Muscle of leg (tissue), 9 donors: ENCODE data around the gene IFNA7. TPM values are rescaled to one million over a fixed set of nuclear protein-coding genes. Genes with fewer than 3 reads are reported as not detected.

Experiments
- polyA plus RNA-seq, 8 donors: library from polyadenylated mRNA; unstranded; fragments of 120-200 nt; gene quantifications; one replicate each; pipeline versions ENCODE4 v1.2.1 to v1.2.3, GENCODE V29; 2013; ENCODE audit warnings: inconsistent platforms in 1 of 8, low replicate concordance in 1 of 8; ENCODE audit not compliant: insufficient read length in 8 of 8, insufficient read depth in 1 of 8
- total RNA-seq: library from RNA; stranded (reverse); fragments of 120-200 nt; gene quantifications from one replicate; pipeline ENCODE4 v1.2.4, GENCODE V29; 2013

The IFNA7 gene
- total and polyA plus RNA-seq, 9 donors = not detected

Other genes starting within 250 kb of the IFNA7 start
- 1.3 TPM for gene HACD4, start 170.6 kb downstream of the IFNA7 start, total RNA-seq
- gene HACD4, start 170.6 kb downstream of the IFNA7 start, polyA plus RNA-seq = 1 to 10 TPM; 1.2 to 2.4 (median 1.3) TPM
- not detected for gene IFNB1, start 124.3 kb downstream of the IFNA7 start, total RNA-seq
- not detected for gene IFNB1, start 124.3 kb downstream of the IFNA7 start, polyA plus RNA-seq
- not detected for gene IFNW1, start 60.4 kb downstream of the IFNA7 start, total RNA-seq
- not detected for gene IFNW1, start 60.4 kb downstream of the IFNA7 start, polyA plus RNA-seq
- gene IFNA21, start 35.5 kb downstream of the IFNA7 start, total RNA-seq = not detected
- gene IFNA21, start 35.5 kb downstream of the IFNA7 start, polyA plus RNA-seq = not detected
- gene IFNA4, start 14.6 kb downstream of the IFNA7 start, total RNA-seq = not detected
- not detected for gene IFNA4, start 14.6 kb downstream of the IFNA7 start, polyA plus RNA-seq
- not detected for gene IFNA10, start 4.9 kb upstream of the IFNA7 start, total RNA-seq
- gene IFNA10, start 4.9 kb upstream of the IFNA7 start, polyA plus RNA-seq = not detected
- gene IFNA16, start 15.1 kb upstream of the IFNA7 start, total RNA-seq = not detected
- not detected for gene IFNA16, start 15.1 kb upstream of the IFNA7 start, polyA plus RNA-seq
- gene IFNA17, start 26.0 kb upstream of the IFNA7 start, total RNA-seq = not detected
- not detected for gene IFNA17, start 26.0 kb upstream of the IFNA7 start, polyA plus RNA-seq
- not detected for gene IFNA14, start 37.8 kb upstream of the IFNA7 start, total RNA-seq
- gene IFNA14, start 37.8 kb upstream of the IFNA7 start, polyA plus RNA-seq = not detected
- gene IFNA5, start 103.1 kb upstream of the IFNA7 start, total RNA-seq = not detected
- not detected for gene IFNA5, start 103.1 kb upstream of the IFNA7 start, polyA plus RNA-seq
- 22.5 TPM for gene KLHL9, start 133.2 kb upstream of the IFNA7 start, total RNA-seq
- 10 to 100 TPM; 16.8 to 31.6 (median 21.5) TPM for gene KLHL9, start 133.2 kb upstream of the IFNA7 start, polyA plus RNA-seq
- gene IFNA6, start 148.7 kb upstream of the IFNA7 start, total RNA-seq = not detected
- gene IFNA6, start 148.7 kb upstream of the IFNA7 start, polyA plus RNA-seq = under 1 TPM in 2 of 8 donors, not detected in 6; 0.16 to 0.29 TPM
- 0.04 TPM for gene IFNA13, start 165.9 kb upstream of the IFNA7 start, total RNA-seq
- not detected for gene IFNA13, start 165.9 kb upstream of the IFNA7 start, polyA plus RNA-seq
- gene IFNA2, start 183.2 kb upstream of the IFNA7 start, total RNA-seq = 0.09 TPM
- not detected for gene IFNA2, start 183.2 kb upstream of the IFNA7 start, polyA plus RNA-seq
- not detected for gene IFNA8, start 206.9 kb upstream of the IFNA7 start, total RNA-seq
- gene IFNA8, start 206.9 kb upstream of the IFNA7 start, polyA plus RNA-seq = not detected
- not detected for gene IFNA1, start 238.2 kb upstream of the IFNA7 start, total RNA-seq
- gene IFNA1, start 238.2 kb upstream of the IFNA7 start, polyA plus RNA-seq = not detected